HG03139 (cell line): ENCODE results near the gene WNT3.
"Not testable (repeated sequence)": the region's sequence is repeated elsewhere in the genome, so short reads cannot be mapped to it uniquely, and the experiment has no call there.

Experiments
- ATAC-seq: cut with Tn5 transposase; IDR thresholded peaks from one replicate; pipeline ENCODE4 v1.9.1; 2021; ENCODE audit not compliant: unreplicated experiment

WNT3 gene

DNA sequence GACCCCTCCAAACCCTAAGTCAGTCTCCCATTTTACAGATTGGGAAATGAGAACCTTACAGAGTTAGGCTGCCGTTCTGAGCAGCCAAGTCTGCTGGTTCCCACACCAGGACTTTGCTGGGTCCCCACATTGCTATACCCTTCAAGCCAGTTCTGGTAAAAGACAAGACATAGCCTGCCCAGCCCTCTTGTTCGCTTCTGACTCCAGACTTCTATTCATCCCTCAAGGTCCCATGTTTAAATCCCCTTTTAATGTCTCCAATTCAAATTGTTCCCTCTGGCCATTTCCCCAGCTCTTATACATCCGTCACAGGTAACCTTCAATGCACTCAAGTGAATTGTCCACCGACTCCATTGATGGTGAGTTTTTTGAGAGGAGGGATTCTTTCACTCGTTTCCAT, 30.2 kb downstream of the WNT3 start:
- ATAC-seq = no peak

DNA sequence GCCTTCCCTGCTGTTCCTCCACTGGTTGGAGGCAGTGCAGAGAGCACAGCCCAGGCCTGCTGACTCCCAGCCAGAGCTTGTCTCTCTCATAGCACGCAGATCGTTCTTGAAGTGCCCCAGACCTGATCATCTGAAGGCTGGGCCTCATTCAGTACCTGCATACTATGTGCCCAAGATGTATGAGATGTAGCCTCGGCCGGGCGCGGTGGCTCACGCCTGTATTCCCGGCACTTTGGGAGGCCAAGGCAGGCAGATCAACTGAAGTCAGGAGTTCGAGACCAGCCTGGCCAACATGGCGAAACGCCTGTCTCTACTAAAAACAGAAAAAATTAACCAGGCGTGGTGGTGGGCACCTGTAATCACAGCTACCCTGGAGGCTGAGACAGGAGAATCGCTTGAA, 31.0 kb downstream of the WNT3 start:
- ATAC-seq = no peak

DNA sequence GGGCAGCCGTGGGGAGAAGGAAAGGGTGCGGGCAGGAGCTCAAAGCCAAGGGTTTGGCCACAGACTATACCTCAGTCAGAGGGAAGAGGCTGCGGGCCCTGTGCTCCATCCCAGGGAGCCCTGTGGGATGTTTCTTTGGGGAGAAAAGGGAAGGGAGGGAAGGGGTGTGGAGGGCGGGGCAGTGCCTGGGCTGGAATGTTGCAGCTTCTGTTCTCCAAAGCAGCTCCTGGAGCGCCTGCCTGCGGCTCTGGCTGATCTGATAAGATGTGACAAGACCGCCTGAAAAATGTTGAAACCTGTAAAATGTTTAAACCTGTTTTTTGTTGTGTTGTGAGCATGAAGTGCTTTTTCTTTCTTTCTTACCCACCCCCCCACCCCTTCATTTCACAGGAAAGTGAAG, 32.8 kb downstream of the WNT3 start:
- no peak for ATAC-seq

DNA sequence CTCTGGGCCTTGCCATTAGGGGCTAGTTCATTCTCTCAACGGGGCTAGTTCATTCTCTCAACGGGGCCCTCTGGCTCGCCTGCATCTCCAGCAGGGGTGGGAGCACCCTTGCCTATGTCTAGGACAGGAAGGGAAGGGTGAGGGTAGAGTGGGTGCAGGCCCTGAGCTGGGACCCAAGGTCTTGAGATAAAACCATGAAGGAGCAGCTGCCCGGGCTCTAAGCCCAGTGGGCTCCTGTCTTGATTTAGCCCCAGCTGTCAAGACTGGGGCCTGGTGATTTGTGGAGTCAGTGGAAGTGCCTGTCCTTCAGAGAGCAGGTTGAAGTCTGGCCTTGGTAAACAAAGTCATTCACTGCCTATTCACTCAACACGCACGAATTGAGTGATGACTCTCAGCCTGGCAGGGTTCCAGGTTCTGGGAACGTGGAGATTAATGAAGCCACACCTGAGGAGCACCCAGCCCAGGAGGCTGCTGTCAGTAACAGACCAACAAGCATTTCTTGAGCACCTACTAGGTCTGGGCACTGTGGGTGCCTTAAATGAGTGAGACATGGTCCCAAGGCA, 35.4 kb downstream of the WNT3 start:
- no peak for ATAC-seq

DNA sequence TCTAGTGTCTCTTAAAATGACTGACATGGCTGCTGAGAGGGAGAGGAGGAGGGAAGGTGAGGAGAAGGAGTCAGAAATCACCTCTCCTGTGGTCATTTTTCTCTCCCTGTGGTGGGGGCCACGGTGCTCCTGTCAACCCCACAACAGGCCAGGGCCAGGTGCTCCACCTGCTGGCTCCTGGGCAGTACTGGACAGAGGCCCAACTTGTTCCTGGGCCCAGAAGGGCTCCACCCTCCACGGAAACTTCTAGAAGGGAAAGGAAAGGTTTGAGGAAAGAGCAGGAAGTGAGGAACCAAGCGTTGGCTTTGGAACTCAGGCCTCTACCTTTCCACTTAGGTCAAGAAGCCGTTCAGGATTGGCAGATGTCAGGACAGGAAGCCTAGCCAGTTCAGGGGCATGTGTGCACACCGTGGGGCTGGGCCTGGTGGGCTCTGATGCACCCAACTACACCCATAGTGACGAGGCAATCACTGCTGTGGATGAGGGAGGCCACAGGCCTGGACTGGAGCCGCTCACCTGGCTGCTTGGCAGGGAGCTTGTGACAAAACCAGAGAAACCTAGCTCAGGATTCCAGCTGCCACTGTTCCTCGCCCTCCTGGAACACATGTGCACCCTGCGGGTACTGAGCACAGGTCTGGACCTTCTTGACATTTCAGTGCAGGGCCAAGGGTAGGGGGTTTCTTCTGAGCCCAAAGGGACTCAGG, 36.1 kb downstream of the WNT3 start:
- no peak for ATAC-seq

DNA sequence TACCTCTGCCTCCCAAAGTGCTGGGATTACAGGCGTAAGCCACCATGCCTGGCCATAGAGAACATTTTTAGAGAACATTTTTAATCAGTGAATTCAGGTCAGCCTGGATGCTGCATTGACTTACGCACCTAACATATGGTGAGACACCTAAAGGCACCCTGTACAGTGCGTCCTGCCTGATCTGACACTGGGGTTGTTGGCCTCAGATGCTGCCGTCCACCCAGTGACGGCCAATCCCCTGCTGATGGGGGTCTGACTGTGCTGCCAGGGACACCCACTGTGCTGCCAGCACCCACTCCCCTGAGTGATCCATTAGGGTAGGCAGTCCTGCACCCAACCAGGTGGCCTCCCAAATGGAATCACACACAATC, 38.5 kb downstream of the WNT3 start:
- ATAC-seq = no peak

DNA sequence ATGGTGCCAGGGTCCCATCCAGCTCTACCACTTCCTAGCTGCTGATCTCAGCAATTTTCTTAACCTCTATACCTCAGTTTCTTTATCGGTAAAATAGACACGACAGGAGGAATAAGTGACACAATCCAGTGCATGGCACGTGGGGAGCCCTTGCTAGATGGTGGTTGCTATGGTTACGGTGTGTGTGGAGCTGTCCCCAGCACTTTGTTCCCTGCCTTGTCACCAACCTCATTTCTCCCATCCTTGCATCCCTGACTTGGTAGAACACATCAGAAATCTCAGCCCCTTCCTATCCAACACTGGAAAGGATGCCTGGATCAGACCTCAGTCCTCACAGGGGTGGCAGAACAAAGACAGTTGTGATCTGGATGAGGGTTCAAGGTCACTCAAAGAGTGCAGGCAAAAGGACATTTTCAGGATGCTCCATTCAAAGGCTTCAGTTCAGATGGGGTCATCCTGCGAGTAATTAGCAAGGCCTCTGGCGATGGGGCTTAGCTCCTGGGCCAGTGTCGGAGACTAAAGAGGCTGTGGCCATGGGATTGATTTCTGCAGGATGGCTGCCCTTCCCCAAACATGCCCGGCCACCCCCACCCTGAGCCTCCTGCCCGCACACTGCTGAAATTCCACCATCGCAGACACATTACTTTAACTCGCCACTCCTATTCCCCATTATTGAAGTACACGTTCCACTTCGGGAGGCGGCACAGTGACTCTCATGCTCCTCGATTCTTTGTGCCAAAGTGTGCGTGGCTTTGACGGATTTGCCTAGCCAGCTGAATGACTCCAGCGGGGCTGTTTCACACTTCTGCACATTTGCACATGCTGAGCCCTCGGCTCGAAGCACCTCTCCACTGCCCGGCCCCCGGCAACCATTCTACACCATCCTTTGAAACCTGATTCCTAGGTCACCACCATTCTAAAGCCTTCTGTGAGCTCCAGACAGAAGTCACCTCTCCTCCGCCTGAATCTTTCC, 40.3 kb downstream of the WNT3 start:
- ATAC-seq = no peak

DNA sequence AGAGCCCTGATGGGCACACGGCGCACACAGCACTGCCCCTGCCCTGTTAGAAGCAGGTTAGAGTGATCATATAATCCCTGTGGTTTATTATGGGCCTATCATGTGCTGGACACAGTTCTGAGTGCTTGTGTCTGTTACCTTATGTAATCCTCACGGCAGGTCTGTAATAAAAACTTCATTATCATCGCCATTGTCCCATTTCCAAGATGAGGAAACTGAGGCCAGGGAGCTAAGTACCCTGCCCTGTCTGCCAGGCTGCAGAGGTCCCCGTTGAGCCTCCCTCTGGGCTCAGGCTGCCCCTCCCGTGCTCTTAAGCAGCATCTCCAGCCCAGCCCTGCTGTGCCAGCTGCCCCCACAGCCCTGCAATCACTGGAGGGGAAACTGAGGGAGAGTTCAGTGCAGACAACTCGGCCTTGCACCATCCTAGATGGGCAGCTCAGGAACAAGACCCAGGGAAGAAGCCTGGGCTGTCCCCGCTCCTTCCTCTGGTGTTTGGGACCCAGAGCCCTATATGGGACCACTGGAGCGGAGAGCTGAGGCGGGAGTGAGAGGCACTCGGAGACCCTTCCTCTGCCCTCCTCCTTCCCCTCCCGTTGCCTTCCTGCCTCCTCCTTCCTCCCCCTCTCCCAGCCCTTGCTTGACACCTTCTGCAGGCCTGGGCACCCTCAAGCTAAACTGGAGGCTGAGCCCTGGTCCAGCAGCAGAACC, 42.0 kb downstream of the WNT3 start:
- no peak for ATAC-seq

DNA sequence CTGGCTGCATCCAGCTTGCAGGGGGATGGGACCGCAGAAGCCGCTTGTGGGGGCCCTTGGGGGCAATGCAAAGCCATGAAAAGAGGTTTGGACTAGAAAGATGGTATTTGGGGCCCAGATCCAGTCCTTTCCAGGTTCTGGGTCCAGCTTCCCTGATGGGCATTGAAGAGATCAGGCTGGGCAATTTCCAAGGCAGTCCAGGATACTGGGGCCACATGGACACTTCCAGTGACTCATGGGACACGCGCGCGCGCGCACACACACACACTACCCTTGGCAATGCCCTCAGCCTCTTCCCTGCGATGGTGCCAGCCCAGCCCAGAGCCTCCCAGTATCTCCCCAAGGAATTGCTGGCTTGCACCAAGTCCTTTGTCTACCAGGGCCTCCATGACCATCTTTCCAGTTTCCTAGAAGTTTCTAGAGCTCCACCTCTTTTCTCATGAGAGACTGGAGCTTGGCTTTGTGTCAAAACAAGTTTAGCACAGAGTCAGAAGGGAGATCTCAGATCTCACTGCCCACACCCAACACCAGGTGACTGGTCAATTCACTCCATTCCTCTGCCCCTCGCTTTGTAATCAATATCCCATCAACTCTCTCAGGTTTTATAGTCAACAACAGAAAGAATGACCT, 44.3 kb downstream of the WNT3 start:
- no peak for ATAC-seq

DNA sequence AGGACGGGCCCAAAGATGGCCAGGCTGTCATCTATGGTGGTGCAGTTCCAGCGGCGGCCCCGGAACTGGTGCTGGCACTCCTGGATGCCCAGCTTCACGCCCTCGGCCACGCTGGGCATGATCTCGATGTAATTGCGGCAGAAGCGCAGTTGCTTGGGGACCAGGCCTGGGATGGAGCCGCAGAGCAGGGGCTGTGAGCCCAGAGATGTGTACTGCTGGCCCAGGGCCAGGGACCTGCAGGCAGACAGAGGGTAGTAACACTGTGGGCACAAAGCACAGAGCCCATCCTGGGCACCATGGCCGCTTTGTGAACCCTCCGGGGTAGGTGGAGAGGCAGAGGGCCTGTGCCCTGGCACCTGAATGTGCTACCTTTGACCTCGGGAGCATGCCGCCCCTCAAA, 44.8 kb downstream of the WNT3 start:
- ATAC-seq = no peak

DNA sequence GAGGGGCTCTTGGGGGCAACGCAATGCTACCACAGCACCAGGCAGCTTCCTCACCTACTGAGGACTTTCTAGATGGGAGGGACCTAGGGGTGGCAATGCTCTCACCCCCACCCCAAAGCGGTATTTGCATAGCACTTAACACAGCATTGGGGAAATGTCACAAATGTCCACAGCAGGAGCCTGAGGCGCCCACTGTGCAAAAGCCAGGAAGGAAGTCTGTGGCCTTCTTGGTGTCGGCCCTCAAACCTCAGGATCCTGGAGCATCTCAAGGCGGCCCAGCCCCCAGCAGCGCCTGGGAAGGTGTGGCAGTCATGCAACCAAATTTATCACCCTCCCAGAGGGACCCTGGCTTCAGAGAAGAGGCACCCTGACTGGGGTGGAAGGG, 45.3 kb downstream of the WNT3 start:
- ATAC-seq = no peak

DNA sequence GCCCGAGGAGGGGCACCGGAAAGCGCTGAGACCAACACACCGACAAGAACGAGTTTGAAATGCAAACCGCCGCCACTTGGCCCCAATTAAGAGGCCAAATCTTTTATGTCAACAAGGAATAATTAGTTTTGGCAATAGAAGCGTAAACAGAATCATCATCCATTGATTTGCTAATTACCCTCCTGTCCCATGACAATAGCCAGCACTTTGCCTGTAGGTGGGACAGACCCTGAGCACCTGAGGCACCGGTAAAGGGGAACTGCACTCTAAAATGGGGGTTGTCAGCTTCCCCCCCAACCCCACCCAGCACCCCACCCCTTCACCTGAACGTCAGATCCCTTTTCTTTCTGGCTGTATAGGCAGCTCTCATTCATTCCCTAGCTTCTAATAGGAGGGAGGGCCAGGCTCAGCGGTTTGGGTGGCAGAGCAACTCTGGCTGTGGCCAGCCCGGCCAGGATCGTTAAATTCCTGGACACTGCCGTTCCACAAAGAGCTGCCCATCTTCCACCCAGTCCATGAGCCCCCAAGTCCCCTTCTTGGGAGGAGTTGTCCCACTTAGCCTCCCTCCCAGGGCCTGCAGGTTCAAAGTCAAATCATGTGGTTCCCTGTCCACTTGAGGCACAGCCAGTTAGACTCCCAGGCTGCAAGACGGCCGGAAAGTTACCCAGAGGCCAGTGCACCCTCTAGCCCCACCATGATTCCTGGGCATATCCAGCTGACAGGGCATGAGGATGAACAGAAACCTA, 45.8 kb downstream of the WNT3 start:
- no peak for ATAC-seq

DNA sequence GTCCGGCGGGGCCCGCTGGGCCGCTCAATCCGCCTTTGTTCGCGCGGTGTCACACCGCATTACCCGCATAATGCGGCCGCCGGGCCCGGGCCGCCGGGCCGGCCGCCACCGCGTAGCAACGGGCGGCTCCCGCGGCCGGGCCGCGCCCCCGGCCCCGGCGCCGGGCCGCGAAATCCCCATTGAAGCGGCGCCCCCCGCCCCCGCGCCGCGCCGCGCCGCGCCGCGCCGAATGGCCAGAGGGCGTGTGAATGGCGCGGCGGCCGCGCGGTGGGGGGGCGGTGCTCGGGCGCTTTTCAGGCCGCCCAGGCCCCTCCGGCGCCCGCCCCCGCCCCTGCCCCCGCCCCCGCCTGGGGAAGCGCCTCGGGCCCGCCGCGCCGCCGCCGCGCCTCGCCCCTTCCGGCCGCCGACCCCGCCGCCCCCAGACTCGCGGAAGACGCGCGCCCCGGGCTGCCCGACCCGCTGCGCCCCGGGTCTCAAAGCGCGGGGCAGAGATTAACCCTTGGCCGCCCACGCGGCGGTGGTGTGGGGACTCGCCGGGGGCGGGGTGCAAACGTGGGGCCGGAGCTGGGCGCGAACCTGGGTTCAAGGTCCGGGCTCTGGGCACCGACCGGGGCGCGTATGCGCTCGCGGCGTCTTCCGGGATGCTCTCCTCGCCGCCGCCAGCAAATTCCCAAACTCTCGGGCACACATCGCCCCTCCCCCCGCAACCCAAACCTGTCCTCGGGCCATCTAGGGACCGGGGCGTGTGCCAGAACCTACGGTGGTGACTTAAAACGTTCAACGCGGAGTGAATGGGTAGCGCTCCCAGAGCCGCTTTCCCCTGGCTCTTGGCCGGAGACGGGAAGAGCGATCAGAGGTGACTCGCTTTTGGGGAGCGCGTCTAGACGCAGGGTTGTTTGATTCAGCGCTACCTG, 46.7 kb downstream of the WNT3 start:
- ATAC-seq = no peak

DNA sequence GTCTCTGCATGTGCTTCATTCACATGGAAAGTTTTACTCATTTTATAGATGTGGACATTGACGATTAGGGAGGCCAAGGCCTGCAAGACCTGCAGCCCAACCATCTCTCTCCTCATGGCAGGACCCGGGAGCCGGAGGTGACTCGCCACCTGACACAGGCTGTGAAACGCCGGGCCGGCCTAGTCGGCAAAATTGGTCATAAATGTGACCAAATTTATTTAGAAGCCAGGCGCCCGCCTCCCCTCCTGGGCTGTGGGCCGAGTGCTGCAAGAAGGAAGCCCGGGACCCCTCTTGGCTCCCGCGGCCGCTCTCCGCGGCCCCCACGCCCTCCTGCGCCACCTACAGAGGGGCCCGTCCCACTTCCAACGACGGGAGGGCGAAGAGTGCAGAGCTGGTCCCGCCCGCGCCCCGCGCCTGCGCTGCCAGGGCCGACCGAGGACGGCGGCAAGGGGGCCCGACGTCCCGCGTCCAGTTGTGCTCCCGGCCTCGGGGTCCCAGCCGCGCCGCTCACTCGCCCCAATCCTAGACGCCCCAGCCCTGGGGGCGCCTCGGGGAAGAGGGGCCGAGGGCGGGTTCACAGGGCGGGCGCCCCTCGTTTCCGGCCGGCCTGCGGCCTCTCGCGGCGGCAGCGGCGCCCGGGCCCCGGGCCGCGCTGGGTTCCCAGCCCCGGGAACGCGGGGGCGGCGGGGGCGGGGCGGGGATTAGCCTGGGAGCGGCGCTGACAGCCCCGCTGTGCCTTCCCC, 47.5 kb downstream of the WNT3 start:
- ATAC-seq = no peak

DNA sequence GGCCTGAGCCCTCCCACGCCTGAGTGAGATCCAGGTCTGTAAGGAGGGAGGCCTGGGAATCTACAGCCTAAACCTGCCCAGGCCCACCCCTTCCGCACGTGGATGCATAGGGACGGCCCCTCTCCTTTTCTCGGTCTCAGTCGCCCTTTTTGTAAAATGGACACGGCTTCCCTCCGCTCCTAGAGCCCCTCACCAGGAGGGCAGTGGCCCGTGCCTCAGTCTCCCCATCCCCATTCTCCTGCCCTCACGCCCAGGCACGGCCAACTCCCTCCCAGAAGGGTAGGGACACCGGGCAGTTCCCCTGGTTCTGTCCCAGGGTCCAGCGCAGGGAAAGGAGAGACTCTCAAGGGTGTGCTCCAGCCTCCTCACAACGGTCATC, 48.1 kb downstream of the WNT3 start:
- ATAC-seq = no peak

DNA sequence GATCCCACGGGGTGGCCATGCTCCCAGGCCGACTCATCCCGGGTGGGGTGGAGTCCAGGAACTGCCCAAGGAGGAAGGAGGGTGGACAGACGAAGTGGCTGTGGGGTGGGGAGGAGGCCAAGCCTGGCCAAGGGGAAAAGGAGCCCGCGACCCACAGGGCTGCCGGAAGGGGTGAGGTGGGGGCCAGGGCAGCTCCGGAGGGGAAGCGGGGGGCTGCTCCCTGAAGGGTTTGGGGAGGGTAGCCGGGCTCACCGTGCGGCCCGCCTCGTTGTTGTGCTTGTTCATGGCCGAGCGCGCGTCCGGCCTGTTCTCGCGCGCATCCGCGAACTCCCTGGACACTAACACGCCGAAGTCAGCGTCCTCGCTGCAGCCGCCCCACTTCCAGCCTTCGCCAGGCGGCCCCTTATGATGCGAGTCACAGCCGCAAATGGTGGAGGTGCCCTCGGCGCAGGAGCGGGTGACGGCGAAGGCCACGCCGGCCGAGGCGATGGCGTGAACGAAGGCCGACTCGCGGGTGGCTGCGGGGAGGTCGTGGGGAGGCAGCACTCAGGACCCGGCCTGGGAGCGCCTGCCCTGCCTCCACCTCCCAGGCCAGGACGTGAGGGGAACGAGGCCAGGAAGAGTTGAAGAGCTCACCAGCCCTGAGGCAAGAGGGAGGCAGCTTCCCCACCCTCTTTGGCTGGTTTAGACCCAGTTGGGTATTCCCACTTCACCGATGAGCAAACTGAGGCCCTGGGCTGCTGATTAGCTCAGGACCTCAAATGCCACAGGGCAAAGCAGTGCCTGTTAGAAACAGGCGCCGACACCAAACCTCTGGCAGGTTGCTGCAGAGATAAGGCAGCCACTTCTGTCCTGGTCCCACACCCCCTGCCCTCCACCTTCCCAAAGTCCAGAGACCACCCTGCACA, 48.7 kb downstream of the WNT3 start:
- no peak for ATAC-seq

DNA sequence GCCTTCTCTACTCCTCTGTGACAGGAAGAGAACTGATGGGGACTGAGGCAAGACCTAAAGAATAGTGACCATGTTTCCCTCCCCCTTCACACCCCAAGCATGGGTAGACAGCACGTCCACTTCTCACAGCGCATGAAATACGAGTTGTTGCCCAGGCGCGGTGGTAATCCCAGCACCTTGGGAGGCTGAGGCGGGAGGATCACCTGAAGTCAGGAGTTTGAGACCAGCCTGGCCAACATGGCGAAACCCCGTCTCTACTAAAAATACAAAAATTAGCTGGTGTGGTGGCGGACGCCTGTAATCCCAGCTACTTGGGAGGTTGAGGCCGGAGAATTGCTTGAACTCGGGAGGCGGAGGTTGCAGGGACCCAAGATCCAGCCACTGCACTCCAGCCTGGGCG, 49.6 kb downstream of the WNT3 start:
- not testable (repeated sequence) for ATAC-seq

DNA sequence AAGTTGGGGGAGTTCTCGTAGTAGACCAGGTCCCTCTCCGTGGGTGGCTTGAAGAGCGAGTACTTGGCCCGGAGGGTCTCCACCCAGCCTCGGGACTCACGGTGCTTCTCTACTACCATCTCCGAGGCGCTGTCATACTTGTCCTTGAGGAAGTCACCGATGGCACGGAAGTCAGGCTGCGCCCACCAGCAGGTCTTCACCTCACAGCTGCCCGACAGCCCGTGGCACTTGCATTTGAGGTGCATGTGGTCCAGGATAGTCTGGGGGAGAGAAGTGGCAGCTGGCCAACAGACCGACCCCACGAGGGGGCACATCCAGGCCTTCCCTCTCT, 50.0 kb downstream of the WNT3 start:
- no peak for ATAC-seq
